Lung microvascular endothelial cell (primary cell): Measurements from ENCODE around the gene DRGX. TPM values are rescaled to one million over a fixed set of nuclear protein-coding genes. Genes with fewer than 3 reads are reported as not detected.

Experiments
- DNase-seq, 2 donors: peaks; one replicate each; pipeline versions ENCODE4 v3.0.0 to v3.0.0-alpha.2; 2010; ENCODE audit warnings: low read depth in 2 of 2
- total RNA-seq: library from RNA; depleted of rRNA; stranded (reverse); fragments of >200 nt; gene quantifications from 2 replicates; pipeline ENCODE4 v1.2.1, GENCODE V29; 2014

Gene DRGX
- total RNA-seq, 1 donor from 2014 or later, result not detected

GRCh38 chr10:49347342-49347741 is 48.5 kb downstream of the DRGX start:
- no peak for DNase-seq

GRCh38 chr10:49344840-49345239 is 51.0 kb downstream of the DRGX start:
- DNase-seq, result no peak

GRCh38 chr10:49338604-49339003 is 57.3 kb downstream of the DRGX start:
- DNase-seq, result no peak

- DNase-seq, result no peak
These were observed 60.4 kb downstream of the DRGX start for GRCh38 chr10:49335364-49335972.

- no peak for DNase-seq
These were observed 60.9 kb downstream of the DRGX start for GRCh38 chr10:49334964-49335363.

GRCh38 chr10:49333192-49333591 is 62.7 kb downstream of the DRGX start:
- DNase-seq, result no peak

GRCh38 chr10:49332768-49333167 is 63.1 kb downstream of the DRGX start:
- no peak for DNase-seq

GRCh38 chr10:49332333-49332732 is 63.6 kb downstream of the DRGX start:
- no peak for DNase-seq

GRCh38 chr10:49331431-49331830 is 64.5 kb downstream of the DRGX start:
- DNase-seq, result no peak

GRCh38 chr10:49330127-49330665 is 65.7 kb downstream of the DRGX start:
- DNase-seq, result no peak

- no peak for DNase-seq
These were observed 66.8 kb downstream of the DRGX start for GRCh38 chr10:49329146-49329505.

GRCh38 chr10:49328401-49329145 is 67.3 kb downstream of the DRGX start:
- no peak for DNase-seq

GRCh38 chr10:49327036-49327813 is 68.7 kb downstream of the DRGX start:
- no peak for DNase-seq

GRCh38 chr10:49325916-49326783 is 69.7 kb downstream of the DRGX start:
- no peak for DNase-seq

GRCh38 chr10:49325131-49325915 is 70.6 kb downstream of the DRGX start:
- DNase-seq, result no peak

- no peak for DNase-seq
These were observed 71.2 kb downstream of the DRGX start for GRCh38 chr10:49324711-49325110.

- DNase-seq, result no peak
These were observed 72.0 kb downstream of the DRGX start for GRCh38 chr10:49323896-49324270.

- no peak for DNase-seq
These were observed 72.6 kb downstream of the DRGX start for GRCh38 chr10:49323171-49323895.

- DNase-seq, result no peak
These were observed 73.3 kb downstream of the DRGX start for GRCh38 chr10:49322371-49323170.
